Glutamatergic neuron (in vitro differentiated cells): Measurements from ENCODE around the gene SFMBT2. TPM values are rescaled to one million over a fixed set of nuclear protein-coding genes. Genes with fewer than 3 reads are reported as not detected.

Experiments used
- DNase-seq: peaks from one replicate; pipeline ENCODE4 v3.0.0; 2022
- H3K27ac Mint-ChIP-seq: one replicate; pipeline ENCODE4 v1.8.0; 2020; ENCODE audit warnings: mild to moderate bottlenecking, mixed read lengths, inconsistent platforms; ENCODE audit not compliant: unreplicated experiment
- H3K27me3 Mint-ChIP-seq: one replicate; pipeline ENCODE4 v1.8.0; 2020; ENCODE audit warnings: mild to moderate bottlenecking, moderate library complexity, mixed read lengths, inconsistent platforms; ENCODE audit not compliant: unreplicated experiment
- H3K36me3 Mint-ChIP-seq: one replicate; pipeline ENCODE4 v1.8.0; 2020; ENCODE audit warnings: mild to moderate bottlenecking, mixed read lengths, inconsistent platforms; ENCODE audit not compliant: unreplicated experiment
- H3K4me1 Mint-ChIP-seq: one replicate; pipeline ENCODE4 v1.8.0; 2020; ENCODE audit warnings: mild to moderate bottlenecking, low read depth, mixed read lengths, inconsistent platforms; ENCODE audit not compliant: unreplicated experiment
- H3K4me3 Mint-ChIP-seq: one replicate; pipeline ENCODE4 v1.8.0; 2020; ENCODE audit warnings: mild to moderate bottlenecking, mixed read lengths, inconsistent platforms; ENCODE audit not compliant: unreplicated experiment
- H3K9me3 Mint-ChIP-seq: one replicate; pipeline ENCODE4 v1.8.0; 2020; ENCODE audit warnings: mild to moderate bottlenecking, moderate library complexity, mixed read lengths, inconsistent platforms; ENCODE audit not compliant: unreplicated experiment
- total RNA-seq: library from RNA; stranded (reverse); fragmentation: NEBNext Ultra II Directional; extraction: Animal tissue kit (Norgen Biotek cat#: 25700); gene quantifications from one replicate; pipeline ENCODE4 v1.2.1, GENCODE V29; 2021; ENCODE audit not compliant: unreplicated experiment
- TF ChIP-seq, protein P1 (sequence below): fragments of 200-600 bp; sonication (generic); IDR thresholded peaks from one replicate; pipeline ENCODE4 v1.5.0; 2021; ENCODE audit not compliant: partially characterized antibody, unreplicated experiment

Gene SFMBT2
- total RNA-seq, 1 donor from 2014 or later: 9.1 TPM

DNA sequence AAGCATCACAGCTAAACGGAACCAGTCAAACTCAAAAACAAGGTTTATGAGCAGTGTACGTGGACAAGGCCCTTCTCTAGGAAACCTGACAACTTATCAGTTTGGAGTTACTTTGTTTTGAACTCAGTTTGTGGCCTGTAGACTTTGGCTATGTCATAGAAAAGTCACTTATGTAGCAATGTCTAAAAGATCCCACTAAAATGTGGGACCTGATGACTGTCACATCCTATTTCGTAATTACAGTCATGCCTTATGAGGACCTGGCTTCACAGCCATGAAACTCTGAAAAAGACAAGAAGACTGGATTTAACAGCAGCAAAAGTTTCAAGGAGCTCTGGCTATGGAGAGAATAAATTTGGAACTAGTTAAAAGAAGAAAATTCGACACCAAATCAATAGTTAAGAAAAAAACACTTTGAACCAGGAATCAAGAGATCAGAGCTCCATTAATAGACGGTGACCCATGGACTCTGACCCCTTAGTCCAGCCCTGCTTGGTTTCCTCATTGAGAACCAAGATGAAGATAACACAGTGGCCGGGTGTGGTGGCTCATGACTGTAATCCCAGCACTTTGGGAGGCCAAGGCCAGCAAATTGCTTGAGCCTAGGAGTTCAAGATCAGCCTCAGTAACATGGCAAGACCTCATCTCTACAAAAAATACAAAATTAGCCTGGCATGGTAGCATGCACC, 204.3 kb downstream of the SFMBT2 start:
- Mint-ChIP-seq H3K4me3 (no peak overlapping the region), H3K9me3 (no peaks in the 10 kb centered on the region), H3K36me3 (no peaks in the 10 kb centered on the region), H3K27me3 (peaks cover 5% of the 10 kb centered on the region), H3K4me1 (no peaks in the 10 kb centered on the region), H3K27ac (no peak overlapping the region)
- DNase-seq: no peak
- TF ChIP-seq, protein P1, sequence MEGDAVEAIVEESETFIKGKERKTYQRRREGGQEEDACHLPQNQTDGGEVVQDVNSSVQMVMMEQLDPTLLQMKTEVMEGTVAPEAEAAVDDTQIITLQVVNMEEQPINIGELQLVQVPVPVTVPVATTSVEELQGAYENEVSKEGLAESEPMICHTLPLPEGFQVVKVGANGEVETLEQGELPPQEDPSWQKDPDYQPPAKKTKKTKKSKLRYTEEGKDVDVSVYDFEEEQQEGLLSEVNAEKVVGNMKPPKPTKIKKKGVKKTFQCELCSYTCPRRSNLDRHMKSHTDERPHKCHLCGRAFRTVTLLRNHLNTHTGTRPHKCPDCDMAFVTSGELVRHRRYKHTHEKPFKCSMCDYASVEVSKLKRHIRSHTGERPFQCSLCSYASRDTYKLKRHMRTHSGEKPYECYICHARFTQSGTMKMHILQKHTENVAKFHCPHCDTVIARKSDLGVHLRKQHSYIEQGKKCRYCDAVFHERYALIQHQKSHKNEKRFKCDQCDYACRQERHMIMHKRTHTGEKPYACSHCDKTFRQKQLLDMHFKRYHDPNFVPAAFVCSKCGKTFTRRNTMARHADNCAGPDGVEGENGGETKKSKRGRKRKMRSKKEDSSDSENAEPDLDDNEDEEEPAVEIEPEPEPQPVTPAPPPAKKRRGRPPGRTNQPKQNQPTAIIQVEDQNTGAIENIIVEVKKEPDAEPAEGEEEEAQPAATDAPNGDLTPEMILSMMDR: no peak

DNA sequence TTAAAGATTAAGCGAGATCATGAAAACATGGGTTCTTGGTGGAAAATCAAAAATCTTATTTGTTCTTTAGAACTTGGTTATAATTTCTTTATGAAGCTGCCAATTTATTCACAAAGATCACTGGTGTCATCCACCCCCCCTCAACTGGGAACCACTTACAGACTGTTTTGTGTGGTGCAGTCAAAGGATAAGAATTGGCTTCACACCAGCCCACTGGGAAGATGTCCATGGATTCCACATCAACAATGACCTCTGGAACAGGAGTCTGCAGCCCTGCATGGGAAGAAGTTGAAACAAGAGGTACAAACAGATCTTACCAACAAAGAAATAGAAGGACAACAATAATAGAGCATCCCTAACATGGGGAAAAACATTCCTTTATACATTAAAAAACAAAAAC, 205.2 kb downstream of the SFMBT2 start:
- Mint-ChIP-seq H3K36me3 (no peaks in the 10 kb centered on the region), H3K9me3 (no peaks in the 10 kb centered on the region), H3K27me3 (peaks cover 5% of the 10 kb centered on the region), H3K27ac (no peak overlapping the region), H3K4me1 (no peaks in the 10 kb centered on the region), H3K4me3 (no peak overlapping the region)
- TF ChIP-seq, protein P1: no peak
- DNase-seq: no peak

DNA sequence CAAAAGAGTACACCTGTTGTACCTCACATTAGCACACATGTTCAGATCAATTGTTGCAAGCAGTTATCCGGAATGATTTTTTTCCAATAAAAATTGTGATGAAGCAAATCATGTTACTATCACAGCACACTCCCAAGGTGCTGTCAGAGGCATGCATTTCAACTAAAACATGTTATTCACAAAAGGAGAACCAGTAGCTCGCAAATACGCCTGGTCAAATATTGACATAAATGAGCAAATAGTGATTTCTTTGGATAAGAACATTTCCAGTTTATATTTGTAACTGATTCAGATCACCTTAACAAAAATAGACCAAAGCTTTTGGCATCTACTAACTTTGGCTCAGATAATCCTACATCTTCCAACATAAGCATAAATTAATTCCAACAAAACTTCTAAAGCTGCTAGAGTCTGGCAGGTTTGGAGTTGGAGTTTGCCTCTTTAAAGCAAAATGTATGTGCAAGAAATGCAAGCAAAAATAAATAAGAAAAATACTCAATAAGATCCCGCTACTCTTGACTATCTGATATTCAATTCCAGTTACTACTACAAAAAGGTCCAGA, 208.0 kb downstream of the SFMBT2 start:
- Mint-ChIP-seq H3K27me3 (peaks cover 2% of the 10 kb centered on the region), H3K4me1 (no peaks in the 10 kb centered on the region), H3K36me3 (no peaks in the 10 kb centered on the region), H3K27ac (no peak overlapping the region), H3K4me3 (no peak overlapping the region), H3K9me3 (no peaks in the 10 kb centered on the region)
- no peak for DNase-seq
- TF ChIP-seq, protein P1: no peak

DNA sequence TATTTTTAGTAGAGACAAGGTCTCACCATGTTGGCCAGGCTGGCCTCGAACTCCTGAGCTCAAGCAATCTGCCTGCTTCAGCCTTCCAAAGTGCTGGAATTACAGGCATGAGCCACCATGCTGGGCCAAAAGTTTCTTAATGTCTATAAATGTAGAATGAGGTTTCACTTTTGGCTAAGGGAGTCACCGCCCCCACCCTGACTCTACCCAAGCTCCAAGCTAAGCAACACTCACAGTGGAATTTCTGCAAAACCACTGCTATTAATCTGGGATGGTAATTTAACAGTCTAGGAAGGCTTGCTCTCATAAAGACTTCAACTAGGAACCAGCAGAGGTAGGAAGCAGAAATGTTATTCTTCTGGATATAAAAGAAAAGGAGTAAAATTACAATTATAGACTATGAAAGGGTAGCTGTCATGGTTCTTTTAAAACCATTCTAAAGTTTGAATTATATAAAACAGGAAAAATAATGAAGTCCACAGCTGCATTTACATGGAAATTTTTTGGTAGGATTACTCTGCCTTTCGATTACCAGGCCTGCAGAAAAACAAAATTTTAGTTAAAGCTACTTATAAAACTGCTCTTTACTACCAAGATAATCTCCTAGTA, 211.6 kb downstream of the SFMBT2 start:
- Mint-ChIP-seq H3K27ac (no peak overlapping the region), H3K27me3 (no peaks in the 10 kb centered on the region)

DNA sequence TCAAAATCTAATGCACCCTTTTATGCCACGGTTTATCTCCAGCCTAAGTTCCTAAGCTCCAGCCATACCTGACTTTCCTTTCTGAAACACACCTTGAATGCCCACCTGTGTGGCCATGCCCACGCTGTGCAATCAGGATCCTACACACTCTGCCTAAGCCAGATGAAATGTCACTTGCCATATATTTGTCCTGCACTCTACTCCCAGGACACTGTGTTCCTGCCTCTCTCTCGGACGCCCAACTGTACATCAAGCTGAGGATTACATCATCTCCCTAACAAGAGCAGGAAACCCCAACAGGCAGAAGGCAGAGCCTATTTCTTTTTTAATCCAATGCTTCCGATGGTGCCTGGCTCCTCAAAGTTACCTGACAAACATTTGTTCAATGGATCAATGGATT, 214.6 kb downstream of the SFMBT2 start:
- TF ChIP-seq, protein P1: no peak
- H3K4me3 Mint-ChIP-seq: no peak overlapping the region
- H3K27me3 Mint-ChIP-seq: no peaks in the 10 kb centered on the region
- H3K4me1 Mint-ChIP-seq: no peaks in the 10 kb centered on the region
- no peak overlapping the region for H3K27ac Mint-ChIP-seq
- H3K9me3 Mint-ChIP-seq: no peaks in the 10 kb centered on the region
- DNase-seq: no peak
- peaks cover 26% of the 10 kb centered on the region for H3K36me3 Mint-ChIP-seq

More for the DNA sequence above, 211.6 kb downstream of the SFMBT2 start:
- H3K4me1 Mint-ChIP-seq: no peaks in the 10 kb centered on the region
- TF ChIP-seq, protein P1: no peak
- no peak for DNase-seq
- no peak overlapping the region for H3K4me3 Mint-ChIP-seq
- no peaks in the 10 kb centered on the region for H3K9me3 Mint-ChIP-seq
- peaks cover 23% of the 10 kb centered on the region for H3K36me3 Mint-ChIP-seq
